ENCODE results near the gene UBP1. TPM values are rescaled to one million over a fixed set of nuclear protein-coding genes. Genes with fewer than 3 reads are reported as not detected.
"Not testable (repeated sequence)": the region's sequence is repeated elsewhere in the genome, so short reads cannot be mapped to it uniquely, and the experiment has no call there.

The UBP1 gene
- total RNA-seq, 2 experiments from 2014 or later: 60.5 to 71.8 TPM

DNA sequence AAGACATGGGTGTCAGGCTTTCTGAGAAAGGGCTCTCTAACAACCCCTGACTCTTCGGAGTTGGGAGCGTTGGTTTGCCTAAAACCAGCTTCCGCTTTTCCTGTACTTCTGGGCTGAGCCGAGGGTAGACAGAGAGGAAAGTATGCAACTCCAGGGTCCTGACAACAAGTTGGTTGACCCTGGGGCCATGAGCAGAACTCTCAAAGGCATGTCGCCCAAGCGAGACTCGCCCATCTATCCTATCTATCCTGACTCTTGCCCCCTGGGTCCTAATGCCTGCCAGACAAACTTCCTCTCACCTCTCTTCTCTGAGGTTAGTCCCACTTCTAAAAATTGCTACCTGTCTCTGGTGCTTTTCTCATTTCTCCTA is 7.0 kb upstream of the UBP1 start:
- H3K27me3 Mint-ChIP-seq; H3K27ac Mint-ChIP-seq; DNase-seq; H3K9me3 Mint-ChIP-seq (ENCODE audit: low read depth); H3K36me3 Mint-ChIP-seq; CTCF ChIA-PET; ATAC-seq: not testable (repeated sequence)
- peak overlapping the region; percentile 68 for H3K4me3 Mint-ChIP-seq
- H3K4me1 Mint-ChIP-seq: peaks cover 12% of the 10 kb centered on the region

GRCh38 chr3:33442190-33442589 is 2.0 kb upstream of the UBP1 start:
- CTCF ChIA-PET: interaction anchor here (0.8 to 1.4 kb wide), 2 partner anchors 11 to 15 kb away, joined by 3 read pairs; no protein-coding TSS in a partner anchor
- DNase-seq: no peak
- Mint-ChIP-seq H3K4me1 (peaks cover 37% of the 10 kb centered on the region), H3K4me3 (peak overlapping the region; percentile 95), H3K27me3 (no peaks in the 10 kb centered on the region), H3K9me3 (ENCODE audit: low read depth) (no peaks in the 10 kb centered on the region), H3K36me3 (peaks cover 3% of the 10 kb centered on the region), H3K27ac (peak overlapping the region; percentile 100)
- no peak for ATAC-seq

DNA sequence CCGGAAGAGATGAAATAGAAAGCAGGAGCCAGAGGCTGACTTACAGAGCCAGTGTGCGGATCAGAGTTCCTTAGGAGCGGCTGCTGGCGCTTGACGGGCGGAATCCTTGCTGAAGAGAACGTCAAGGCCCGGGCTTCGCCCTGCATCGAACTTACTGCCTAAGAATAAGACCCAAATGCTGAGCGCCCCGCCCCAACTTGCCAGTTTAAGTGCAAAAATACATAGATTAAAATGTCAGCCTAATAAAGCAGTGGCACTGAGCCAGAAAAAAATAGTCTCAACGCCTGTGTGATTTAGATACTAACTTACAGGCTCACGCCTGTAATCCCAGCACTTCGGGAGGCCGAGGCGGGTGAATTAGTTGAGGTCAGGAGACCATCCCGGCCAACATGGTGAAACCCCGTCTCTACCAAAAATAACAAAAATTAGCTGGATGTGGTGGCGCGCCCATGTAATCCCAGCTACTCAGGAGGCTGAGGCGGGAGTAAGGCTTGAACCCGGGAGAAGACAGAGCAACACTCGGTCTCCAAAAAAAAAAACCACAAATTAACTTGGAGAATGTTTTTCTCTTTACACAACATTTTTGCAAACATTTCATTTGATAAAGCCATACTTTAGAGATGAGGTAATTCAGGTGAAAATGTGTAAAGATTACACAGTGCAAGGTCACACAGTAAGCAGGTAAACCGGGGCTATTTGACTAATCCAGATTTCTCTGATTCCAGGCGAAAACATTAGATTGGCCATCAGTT is 1.2 kb upstream of the UBP1 start:
- H3K4me3 Mint-ChIP-seq: peak overlapping the region; percentile 95
- DNase-seq: no peak
- H3K4me1 Mint-ChIP-seq: peaks cover 39% of the 10 kb centered on the region
- CTCF ChIA-PET: interaction anchor here (0.8 to 1.4 kb wide), 5 partner anchors 10 to 346 kb away, joined by 3 to 6 read pairs (median 3); no protein-coding TSS in a partner anchor
- no peaks in the 10 kb centered on the region for H3K9me3 Mint-ChIP-seq (ENCODE audit: low read depth)
- peak; percentile 9 for ATAC-seq
- no peaks in the 10 kb centered on the region for H3K27me3 Mint-ChIP-seq
- peak overlapping the region; percentile 100 for H3K27ac Mint-ChIP-seq
- peaks cover 3% of the 10 kb centered on the region for H3K36me3 Mint-ChIP-seq

- H3K4me1 Mint-ChIP-seq: peaks cover 43% of the 10 kb centered on the region
- DNase-seq (peak; percentile 76), ATAC-seq (peak; percentile 1)
- H3K4me3 Mint-ChIP-seq: peak overlapping the region; percentile 95
- H3K9me3 Mint-ChIP-seq (ENCODE audit: low read depth): no peaks in the 10 kb centered on the region
- H3K36me3 Mint-ChIP-seq: peaks cover 3% of the 10 kb centered on the region
- H3K27ac Mint-ChIP-seq: peak overlapping the region; percentile 100
- H3K27me3 Mint-ChIP-seq: no peaks in the 10 kb centered on the region
- CTCF ChIA-PET: interaction anchor here (1.3 to 3.7 kb wide), 2 partner anchors 11 to 347 kb away, joined by 5 to 16 read pairs; no protein-coding TSS in a partner anchor
Observed at GRCh38 chr3:33439546-33440327, 468 bp downstream of the UBP1 start.

- DNase-seq: no peak
- no peak for ATAC-seq
- H3K4me3 Mint-ChIP-seq: peak overlapping the region; percentile 95
- peak overlapping the region; percentile 96 for H3K27ac Mint-ChIP-seq
- CTCF ChIA-PET: interaction anchor here (0.6 to 3.7 kb wide), 5 partner anchors 11 to 348 kb away, joined by 3 to 16 read pairs (median 3); no protein-coding TSS in a partner anchor
- H3K27me3 Mint-ChIP-seq: no peaks in the 10 kb centered on the region
- no peaks in the 10 kb centered on the region for H3K9me3 Mint-ChIP-seq (ENCODE audit: low read depth)
- H3K4me1 Mint-ChIP-seq: peaks cover 46% of the 10 kb centered on the region
- H3K36me3 Mint-ChIP-seq: peaks cover 4% of the 10 kb centered on the region
Observed at GRCh38 chr3:33438881-33439545, 1.2 kb downstream of the UBP1 start.

GRCh38 chr3:33438284-33438668 is 1.9 kb downstream of the UBP1 start:
- DNase-seq (no peak), ATAC-seq (no peak)
- Mint-ChIP-seq H3K4me1 (peaks cover 52% of the 10 kb centered on the region), H3K4me3 (peak overlapping the region; percentile 95), H3K27me3 (no peaks in the 10 kb centered on the region), H3K9me3 (ENCODE audit: low read depth) (no peaks in the 10 kb centered on the region), H3K36me3 (peaks cover 6% of the 10 kb centered on the region), H3K27ac (peak overlapping the region; percentile 96)
- CTCF ChIA-PET: interaction anchor here (2.1 to 3.7 kb wide), 2 partner anchors 10 to 349 kb away, joined by 6 to 16 read pairs; no protein-coding TSS in a partner anchor

DNA sequence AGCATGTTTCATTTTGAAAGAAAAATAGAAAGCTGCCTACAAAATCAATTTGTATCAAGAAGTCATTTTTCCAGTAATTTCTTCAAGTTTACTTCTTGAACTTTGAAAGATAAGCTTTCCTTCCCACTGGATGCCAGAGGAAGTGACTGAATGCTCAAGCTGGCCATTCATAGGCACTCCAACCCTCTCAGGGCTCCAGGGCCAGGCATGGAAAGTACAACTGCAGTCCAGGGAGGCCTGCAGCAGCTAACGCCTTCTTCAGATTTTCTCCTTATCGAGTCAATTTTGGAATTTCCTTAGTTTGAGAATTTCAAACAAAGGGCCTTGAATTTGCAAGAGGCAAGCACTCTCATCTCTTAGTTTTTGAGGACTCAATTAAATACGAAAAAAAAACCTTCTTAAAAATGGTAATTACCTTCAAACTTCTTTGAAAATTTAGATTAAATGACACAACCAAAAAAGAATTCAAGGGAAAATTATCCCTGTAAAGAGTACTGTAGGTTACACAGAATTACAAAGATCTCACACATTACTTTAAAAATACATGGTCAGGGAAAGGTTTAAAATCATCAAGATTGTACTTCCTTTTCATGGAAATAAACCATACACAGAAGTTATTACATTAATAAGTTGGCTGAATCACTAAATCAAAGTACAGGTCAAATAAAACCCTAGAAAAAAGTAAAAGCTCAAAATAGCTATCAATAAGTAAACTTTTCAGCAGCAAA is 2.5 kb downstream of the UBP1 start:
- Mint-ChIP-seq H3K36me3 (peaks cover 6% of the 10 kb centered on the region), H3K9me3 (ENCODE audit: low read depth) (no peaks in the 10 kb centered on the region), H3K4me3 (peak overlapping the region; percentile 95), H3K27ac (peak overlapping the region; percentile 96), H3K27me3 (no peaks in the 10 kb centered on the region), H3K4me1 (peaks cover 54% of the 10 kb centered on the region)
- CTCF ChIA-PET: interaction anchor here (2.1 to 3.7 kb wide), 2 partner anchors 9 to 349 kb away, joined by 6 to 16 read pairs; no protein-coding TSS in a partner anchor
- DNase-seq (no peak), ATAC-seq (no peak)

DNA sequence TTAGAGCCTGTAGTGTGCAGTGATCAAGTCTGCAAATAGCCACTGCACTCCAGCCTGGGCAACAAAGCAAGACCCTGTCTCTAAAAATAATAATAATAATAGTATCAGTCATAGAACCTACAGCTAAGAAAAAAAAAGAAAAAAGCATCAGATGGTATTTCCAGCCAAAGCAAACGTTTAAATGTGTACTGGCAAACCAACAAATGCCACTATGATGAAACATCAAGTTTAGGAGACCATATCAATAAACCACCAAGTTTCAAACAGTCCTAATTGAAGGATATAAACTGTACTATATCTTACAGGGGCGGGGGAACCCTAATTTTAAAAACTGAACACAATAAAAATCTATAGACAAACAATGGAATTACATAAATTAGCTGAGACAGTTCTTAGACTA is 6.4 kb downstream of the UBP1 start:
- ATAC-seq (no peak), DNase-seq (no peak)
- H3K27ac Mint-ChIP-seq: no peak overlapping the region
- no peak overlapping the region for H3K4me3 Mint-ChIP-seq
- no peaks in the 10 kb centered on the region for H3K27me3 Mint-ChIP-seq
- CTCF ChIA-PET: interaction anchor here (1.0 to 1.7 kb wide), 4 partner anchors 12 to 353 kb away, joined by 3 to 6 read pairs (median 3); no protein-coding TSS in a partner anchor
- H3K9me3 Mint-ChIP-seq (ENCODE audit: low read depth): no peaks in the 10 kb centered on the region
- peaks cover 73% of the 10 kb centered on the region for H3K4me1 Mint-ChIP-seq
- peaks cover 13% of the 10 kb centered on the region for H3K36me3 Mint-ChIP-seq

DNA sequence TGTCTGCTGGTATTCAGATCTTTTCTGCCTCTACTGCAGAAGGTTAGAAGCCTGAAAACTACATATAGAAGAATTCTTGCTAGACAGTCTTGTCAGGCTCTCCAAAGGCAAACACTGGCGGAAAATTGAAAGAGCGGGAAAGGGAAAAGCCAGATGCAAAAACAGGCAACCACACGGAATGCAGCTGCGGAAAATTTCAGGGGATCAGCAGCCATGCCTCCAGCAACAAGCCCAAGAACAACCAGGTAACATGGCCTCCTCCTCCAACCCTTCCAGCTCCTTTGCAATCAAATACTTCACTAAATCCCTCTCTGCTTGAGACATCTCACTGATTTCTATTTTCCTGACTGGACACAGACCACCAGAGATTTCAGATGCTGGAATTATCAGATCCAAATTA is 9.6 kb downstream of the UBP1 start:
- no peaks in the 10 kb centered on the region for H3K27me3 Mint-ChIP-seq
- H3K36me3 Mint-ChIP-seq: peaks cover 12% of the 10 kb centered on the region
- H3K4me1 Mint-ChIP-seq: peaks cover 57% of the 10 kb centered on the region
- no peaks in the 10 kb centered on the region for H3K9me3 Mint-ChIP-seq (ENCODE audit: low read depth)
- CTCF ChIA-PET: interaction anchor here (0.5 to 1.4 kb wide), 2 partner anchors 35 to 58 kb away, joined by 4 read pairs; no protein-coding TSS in a partner anchor
- H3K4me3 Mint-ChIP-seq: no peak overlapping the region
- ATAC-seq (no peak), DNase-seq (no peak)
- no peak overlapping the region for H3K27ac Mint-ChIP-seq

DNA sequence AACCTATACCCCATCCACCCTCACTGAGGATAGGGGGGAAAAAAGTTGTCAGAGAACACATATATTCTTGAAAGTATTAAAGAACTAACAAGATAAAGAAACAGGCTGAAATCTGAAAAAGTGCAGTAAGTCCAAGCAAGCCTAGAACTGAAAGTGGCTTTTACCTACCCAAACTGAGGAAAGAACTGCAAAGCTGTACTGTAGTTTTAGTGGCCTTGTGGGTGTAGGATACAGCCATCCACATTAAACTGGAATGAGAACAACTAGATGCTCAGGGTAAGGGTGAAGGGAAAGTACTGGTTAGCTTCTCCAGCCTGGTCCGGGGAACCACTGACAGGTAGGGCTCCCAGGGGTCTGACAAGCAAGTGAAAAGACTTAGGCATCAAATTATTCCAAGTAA is 10.1 kb downstream of the UBP1 start:
- H3K4me3 Mint-ChIP-seq: no peak overlapping the region
- CTCF ChIA-PET: interaction anchor here (1.1 to 3.3 kb wide), 3 partner anchors 9 to 57 kb away, joined by 3 to 16 read pairs (median 4); partner anchors contain the start of gene UBP1

DNA sequence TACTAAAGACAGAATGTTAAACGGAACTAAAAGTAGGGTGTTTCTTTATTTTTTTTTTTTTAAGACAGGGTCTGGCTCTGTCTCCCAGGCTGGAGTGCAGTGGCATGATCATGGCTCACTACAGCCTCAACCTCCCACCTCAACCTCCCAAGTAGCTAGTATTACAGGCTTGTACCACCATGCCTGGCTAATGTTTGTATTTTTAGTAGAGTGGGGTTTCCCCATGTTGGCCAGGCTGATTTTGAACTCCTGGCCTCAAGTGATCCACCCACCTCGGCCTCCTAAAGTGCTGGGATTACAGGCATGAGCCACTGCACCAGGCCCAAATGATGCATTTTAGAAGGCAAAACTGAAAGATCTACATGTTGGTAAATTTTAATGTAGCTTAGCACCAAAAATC is 10.9 kb downstream of the UBP1 start:
- DNase-seq; ATAC-seq; H3K27me3 Mint-ChIP-seq; H3K4me3 Mint-ChIP-seq; H3K27ac Mint-ChIP-seq; H3K9me3 Mint-ChIP-seq (ENCODE audit: low read depth): not testable (repeated sequence)
- Mint-ChIP-seq H3K36me3 (peaks cover 16% of the 10 kb centered on the region), H3K4me1 (peaks cover 53% of the 10 kb centered on the region)
- CTCF ChIA-PET: interaction anchor here (1.1 to 3.3 kb wide), 3 partner anchors 10 to 56 kb away, joined by 3 to 16 read pairs (median 4); partner anchors contain the start of gene UBP1

More for the DNA sequence above, 10.1 kb downstream of the UBP1 start:
- Mint-ChIP-seq H3K27ac (no peak overlapping the region), H3K27me3 (no peaks in the 10 kb centered on the region), H3K9me3 (ENCODE audit: low read depth) (no peaks in the 10 kb centered on the region), H3K4me1 (peaks cover 55% of the 10 kb centered on the region), H3K36me3 (peaks cover 15% of the 10 kb centered on the region)
- ATAC-seq: peak; percentile 47
- DNase-seq: no peak

DNA sequence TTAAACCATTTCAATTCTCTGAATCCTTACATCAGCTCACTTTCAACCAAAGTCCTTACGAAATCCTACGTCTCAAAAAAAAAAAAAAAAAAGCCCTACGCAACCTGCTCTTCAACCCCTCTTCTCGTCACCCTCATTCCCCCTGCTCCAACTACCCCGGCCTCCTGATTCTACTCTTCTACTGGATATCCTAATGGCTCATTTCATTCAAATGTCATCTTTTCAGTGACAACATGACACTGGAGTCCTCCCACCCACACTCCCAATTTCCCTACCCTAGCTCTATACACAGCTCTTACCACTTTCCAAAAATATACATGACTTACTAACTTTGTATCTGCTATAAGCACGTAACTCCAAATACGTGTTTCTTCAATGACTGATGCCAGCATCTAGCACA is 11.5 kb downstream of the UBP1 start:
- CTCF ChIA-PET: interaction anchor here (3.3 kb wide), 1 partner anchor 10 kb away, joined by 16 read pairs; the partner anchor contains the start of gene UBP1
- Mint-ChIP-seq H3K9me3 (ENCODE audit: low read depth) (no peaks in the 10 kb centered on the region), H3K4me1 (peaks cover 50% of the 10 kb centered on the region), H3K27me3 (no peaks in the 10 kb centered on the region), H3K27ac (no peak overlapping the region), H3K4me3 (no peak overlapping the region), H3K36me3 (peaks cover 14% of the 10 kb centered on the region)
- no peak for DNase-seq
- ATAC-seq: no peak
